DMS53 treated with DMSO at 0.1 percent for 48 hours (cell line): Measurements from ENCODE around the gene RAPGEF4.

Experiments
- DNase-seq: peaks from one replicate; lab custom pipeline; 2025; ENCODE audit not compliant: unreplicated experiment; lab: John Stamatoyannopoulos, UW

The RAPGEF4 gene

DNA sequence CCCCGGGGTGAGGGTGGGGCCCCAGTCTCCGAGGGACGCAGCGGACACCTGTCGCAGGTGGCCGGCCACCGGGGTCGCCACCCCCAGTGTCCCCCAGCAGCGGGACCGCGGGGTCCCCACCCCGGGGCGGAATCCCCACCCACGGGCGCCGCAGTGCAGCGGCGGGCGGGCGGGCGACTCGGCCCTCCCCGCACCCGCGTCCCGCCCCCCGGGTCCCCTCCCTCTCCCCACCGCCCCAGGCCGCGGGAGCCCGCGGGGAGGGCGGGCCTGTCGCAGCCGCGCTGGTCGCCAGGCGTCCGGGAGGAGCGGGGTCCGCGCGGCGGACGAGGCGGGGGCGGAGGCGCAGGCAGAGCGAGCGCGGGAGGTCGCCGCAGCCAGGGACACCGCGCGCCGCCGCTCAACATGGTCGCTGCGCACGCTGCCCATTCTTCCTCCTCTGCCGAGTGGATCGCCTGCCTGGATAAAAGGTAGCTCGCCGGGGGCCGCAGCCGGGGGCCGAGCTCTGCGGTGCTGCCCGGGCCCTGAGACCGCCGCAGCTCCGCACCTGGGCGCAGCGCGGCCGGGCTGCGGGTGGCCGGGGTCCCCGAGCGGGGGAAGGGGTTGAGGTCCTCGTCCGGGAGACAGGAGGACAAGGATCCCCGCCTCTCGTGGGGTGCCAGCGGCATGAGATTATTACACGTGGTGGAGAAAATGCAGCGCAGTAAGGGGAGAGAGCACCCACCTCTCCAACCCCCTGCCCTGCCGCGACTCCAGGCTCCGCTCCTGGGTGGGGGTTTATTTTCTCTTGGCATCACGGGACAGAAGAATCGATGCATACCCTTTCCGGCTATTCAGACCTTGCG is at the start of gene RAPGEF4:
RAPGEF4 (plus strand) TSS at position 264 of the 842 bp plus-strand sequence; CDS start at position 403, 139 bp downstream.
- DNase-seq: peak; percentile 20

DNA sequence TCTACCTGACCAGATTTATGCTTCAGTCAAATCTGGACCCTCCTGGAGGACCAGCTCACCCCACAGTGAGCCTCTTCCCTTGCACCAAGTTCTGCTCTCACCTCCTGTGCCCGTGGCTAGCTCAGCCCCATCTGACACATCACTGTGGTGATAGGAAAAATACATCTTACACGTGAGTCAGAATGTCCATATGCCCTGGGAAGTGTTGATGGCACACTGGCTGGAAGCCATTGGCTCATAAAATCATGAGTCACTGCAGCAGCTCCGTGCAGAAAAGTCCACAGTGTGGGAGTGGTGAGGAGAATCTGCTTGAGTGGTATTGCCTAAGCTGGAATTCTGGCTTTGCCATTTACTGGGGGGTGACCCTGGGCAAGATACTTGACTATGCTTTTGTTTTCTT is 42.6 kb upstream of the RAPGEF4 start:
- peak; percentile 93 for DNase-seq

DNA sequence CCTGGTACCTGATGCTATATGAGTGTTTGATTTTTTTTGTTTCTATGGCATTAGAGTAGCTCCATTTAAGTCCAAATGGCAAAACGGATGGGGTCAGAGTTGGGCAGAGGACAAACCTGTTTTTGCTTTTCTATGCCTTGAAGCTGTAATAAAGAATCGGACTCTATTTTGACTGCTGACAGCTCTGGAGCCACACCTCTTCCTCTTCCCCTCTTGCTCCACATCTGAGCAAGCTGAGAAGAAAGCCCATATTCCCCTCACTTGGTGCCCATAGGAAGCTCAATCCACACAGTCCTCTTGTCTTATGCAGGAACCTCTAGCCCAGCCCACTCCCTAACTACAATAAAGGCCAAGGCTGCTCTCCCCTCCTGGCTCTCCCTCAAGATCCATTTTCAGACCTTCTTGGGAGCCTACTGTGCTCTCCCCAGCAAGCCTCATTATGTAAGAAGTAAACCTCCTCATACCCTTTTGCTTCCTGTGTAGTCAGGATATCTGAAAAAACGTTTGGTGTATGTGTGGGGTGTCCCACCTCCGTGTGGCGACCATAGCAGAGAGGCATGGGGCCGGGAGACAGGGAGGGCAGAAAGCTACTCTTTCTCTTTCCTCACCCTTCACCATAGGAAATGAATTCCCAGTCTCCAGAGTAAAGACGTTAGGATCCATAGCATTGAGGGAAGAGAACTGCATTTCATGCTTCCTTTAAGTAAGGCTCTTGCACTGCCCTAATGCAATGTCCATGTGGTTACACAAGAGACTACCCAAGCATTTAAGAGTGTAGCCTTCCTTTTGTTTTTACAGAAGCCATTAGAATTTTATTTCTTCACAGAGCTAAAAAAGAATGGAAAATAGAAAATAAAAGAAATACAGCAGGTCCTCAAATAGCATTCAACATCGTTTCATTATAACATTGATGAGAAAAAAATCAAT is 41.9 kb upstream of the RAPGEF4 start:
- DNase-seq: no peak

DNA sequence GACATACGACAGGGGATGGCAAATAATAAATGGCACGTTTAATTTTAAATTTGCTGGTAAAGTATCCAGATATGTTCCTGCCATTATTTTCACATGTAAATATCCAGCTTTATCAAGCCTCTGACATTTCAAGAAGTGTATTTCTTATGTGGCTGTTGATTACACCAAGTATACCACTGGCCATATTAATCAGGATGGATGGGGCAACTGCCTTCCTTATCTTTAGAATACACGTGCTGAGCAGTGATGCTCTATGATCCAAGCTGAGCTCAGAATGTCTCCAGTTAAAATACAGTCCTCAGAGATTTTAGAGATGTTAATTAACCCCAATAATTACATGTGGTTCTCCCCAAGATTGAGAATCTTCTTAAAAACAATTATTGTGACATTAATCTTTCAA is 38.3 kb upstream of the RAPGEF4 start:
- no peak for DNase-seq

DNA sequence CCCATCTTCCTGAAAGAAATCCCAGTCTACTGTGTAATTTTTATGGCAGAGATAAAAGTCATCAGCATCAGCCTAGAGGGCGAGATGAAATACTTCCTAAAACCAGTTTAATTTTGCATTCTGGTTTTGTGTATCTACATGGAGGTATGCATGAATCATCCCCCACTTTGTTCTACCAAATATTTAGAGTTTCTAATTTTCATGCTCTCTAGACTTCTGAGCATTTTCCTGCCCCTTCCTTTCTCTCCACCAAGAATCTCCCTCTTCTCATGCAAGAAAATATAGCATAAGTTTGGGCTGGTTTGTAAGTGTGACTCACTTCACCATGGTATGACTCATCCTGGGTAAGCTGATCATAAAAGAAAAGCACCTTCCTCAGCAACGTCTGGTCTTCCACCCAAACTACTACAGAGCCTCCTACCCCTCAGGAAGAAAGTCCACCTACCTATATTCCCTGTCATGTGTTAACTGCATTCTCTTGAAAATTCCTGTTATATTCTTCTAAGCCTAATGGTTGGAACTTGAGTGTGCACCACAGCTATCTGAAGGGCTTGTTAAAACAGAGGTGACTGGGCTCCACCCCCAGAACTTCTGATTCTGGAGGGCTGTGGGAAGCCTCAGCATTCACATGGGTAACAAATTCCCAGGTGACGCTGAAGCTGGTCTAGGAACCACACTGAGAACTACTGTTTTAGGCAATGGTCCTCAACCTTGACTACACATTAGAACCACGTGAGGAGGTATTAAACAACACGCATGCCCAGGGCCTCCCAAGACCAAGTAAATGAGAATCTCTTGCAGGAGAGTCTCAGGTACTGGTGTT is 37.4 kb upstream of the RAPGEF4 start:
- peak; percentile 56 for DNase-seq

DNA sequence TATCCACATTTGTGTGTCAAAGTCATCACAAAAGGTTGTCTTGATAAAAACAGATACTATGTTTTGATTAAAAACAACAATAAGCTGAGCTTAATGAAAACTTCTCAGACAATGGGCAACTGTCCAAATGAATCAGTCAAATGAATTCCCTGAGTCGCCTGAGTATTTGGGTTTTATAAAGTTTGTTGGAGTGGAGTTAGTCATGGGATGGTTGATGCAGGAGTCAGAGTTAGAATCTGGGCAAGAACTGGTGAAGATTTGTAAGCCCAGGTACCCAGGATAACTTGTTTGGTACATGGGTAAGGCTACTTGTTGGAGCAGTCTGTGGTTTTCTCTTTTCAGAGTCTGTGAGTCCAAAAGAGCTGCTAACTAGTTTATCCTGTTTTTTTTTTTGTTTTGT is 34.4 kb upstream of the RAPGEF4 start:
- no peak for DNase-seq

DNA sequence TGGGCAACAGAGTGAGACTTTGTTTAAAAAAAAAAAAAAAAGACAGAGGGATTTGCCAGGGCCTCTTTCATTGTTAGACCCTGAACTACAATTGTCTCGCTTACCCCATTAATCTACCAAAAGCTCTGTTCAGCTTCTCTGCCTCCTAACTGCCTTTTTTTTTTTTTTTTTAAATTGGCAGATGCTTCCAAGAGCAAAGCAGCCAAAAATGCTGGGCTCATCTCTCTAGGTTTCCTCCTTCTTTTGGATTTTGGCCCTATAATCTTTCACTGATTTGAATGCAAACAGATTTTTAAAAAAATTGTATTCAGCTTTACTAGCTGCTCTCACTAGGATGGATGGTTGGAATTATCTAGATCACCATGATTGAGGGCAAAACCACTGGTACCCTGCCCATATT is 33.2 kb upstream of the RAPGEF4 start:
- DNase-seq: no peak

DNA sequence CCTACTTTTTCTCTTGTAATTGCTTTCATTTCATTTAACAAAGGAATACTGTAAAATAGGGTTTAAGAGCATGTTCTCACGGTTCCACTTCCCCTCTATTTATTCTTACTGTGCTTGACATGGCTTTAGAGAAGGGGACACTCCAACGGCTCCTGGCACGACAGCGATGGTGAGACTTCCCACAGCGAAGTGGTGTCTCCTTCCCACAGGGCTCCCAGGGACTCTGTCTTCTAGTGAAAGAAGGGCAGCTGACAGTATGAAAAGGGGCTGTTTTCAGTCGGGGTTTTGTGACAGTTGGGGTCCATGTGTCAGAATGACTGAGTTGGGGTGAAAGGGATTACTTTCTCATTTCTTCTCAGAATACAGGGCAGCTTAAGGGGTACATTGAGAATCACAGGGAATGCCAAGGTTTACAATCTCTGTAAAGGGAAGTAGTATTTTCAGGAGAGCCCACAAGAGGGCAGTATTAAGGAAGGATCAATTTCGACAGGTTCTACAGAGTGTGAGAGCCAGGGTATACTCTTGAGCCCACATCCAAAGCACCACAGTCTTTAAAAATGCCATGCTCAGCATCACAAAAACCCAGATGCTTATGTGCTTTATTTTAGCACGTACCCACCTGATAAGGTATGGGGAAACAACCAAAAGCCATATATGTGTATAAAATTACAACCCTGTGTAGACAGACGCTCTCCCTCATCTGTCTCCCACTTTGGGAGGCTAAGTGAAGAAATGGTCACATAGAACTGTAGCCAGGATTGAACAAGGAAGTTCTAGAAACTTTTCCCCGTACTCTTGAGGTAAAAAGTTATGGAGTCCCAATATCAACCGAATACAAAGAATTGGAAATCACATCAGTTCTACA is 31.3 kb upstream of the RAPGEF4 start:
- peak; percentile 27 for DNase-seq

DNA sequence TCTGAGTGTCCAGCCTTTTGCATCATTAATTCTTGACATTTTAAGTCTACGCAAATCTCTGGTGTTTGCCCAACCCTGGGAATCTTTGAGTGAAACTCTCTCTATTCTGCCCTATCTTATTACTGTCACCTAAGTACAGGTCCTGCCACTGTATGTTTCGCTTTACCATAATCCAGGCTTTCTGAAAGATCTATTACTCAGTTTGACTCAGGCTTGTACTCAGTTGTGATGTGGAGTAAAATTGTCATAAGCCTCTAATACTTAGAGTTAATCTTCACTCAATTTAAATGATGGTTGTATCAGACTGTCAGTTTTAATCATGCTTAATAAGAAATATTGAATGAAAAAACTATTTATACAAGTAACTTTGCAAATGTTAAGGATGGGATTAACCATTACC is 30.3 kb upstream of the RAPGEF4 start:
- DNase-seq: no peak

DNA sequence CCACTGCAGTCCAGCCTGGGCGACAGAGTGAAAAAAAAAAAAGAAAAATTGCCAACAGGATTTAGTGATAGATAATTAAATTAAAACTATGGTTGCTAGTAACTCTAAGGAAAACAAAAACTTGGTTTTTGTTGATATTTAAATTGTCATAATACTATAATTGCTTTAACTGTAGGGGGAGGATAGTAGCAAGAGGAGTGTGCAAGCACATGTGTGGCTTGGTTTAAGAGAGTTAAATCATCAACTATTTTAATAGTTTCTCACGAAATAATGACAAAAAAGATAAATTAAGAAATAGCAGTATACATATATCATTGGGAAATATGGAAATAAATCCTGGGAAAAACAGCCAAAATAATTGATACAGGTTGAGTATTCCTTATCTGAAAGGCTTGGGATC is 27.4 kb upstream of the RAPGEF4 start:
- no peak for DNase-seq

DNA sequence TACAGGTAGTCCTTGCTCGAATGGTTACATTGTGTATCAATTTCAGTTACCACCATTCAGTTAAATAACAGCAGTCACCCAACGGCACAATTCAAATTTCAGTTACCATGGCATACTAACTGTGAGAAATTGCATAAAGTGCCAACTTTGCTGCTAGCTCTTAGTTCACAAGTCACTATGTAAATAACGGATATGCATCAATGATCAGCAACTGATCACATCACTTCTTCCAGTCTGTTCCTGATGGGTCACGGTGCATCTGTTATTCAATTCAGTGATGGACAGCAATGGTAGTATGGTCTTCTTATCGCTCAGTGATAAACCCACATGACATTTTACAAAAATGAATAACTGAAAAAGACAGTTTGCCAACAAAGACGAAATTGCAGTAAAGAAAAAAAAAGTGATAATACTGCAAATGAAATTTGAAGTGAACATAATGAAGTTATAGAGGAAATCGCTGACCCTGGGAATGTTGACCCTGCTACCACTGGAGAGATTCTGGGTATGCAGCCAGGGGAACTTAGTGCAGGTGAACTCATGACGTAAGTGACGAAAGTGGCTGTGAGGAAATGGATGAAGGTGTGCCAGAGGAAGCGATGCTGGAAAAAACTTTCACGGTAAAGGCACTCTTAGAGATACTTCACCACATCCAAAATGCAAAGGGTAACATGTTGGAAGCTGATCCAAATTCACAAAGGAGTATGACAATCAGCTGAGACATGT is 25.9 kb upstream of the RAPGEF4 start:
- no peak for DNase-seq

DNA sequence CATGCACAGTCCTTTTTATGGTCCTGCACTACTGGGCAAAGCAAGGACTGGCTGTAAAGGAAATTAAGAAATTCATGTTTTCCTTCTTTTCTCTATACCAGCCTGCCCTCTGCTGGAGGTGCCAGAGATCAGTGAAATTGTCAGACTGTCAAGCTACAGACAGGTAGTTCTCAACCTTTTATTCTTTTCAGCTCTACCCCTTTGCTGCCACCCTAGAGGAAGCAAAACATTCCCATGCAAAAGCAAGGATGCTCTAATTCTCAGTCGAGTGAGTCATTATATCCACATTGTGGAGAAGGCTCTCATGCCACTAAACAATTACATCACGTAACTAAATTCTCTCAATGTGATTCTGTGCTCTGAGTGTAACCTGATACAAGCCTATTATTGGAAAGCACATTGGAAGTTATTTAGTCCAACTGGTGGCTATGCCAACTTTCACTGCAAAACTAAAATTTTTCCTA is 25.0 kb upstream of the RAPGEF4 start:
- peak; percentile 99 for DNase-seq

DNA sequence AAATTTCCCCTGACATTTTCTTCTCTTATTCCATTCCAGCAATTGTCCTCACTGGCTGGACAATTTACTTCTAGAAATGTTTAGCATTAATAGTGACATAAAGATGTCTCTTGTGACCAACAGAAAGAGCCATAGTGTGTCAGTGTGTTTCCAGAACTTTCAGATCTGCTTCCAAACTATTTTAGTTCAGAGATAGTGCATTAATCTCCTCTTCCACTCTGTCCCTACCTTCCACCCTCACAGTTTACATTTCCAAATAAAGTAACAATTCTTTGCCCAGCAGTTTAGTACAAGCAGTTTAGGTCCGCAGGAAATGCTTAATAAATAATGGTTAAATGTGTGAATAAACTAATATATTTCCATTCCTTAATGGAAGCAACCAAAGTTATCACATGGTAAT is 24.5 kb upstream of the RAPGEF4 start:
- no peak for DNase-seq

DNA sequence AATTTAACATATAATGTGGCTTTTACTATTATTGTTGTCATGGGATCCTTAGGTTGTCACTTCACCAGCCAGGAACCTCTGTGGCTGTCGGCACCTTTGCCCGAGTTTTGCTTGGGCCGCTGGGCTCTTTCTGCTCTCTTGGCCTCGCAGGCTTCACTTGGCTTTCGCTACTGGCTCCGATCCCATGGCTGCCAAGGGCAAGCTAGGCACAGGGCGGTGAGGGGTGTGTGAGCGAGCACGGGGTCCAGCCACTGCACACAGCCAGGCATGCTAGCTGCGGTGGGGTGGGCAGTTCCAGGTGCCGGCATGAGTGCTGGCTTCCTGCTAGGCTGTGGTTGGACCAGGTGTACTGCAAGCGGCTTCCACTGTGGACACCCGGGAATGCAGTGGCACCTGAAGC is 23.4 kb upstream of the RAPGEF4 start:
- no peak for DNase-seq

DNA sequence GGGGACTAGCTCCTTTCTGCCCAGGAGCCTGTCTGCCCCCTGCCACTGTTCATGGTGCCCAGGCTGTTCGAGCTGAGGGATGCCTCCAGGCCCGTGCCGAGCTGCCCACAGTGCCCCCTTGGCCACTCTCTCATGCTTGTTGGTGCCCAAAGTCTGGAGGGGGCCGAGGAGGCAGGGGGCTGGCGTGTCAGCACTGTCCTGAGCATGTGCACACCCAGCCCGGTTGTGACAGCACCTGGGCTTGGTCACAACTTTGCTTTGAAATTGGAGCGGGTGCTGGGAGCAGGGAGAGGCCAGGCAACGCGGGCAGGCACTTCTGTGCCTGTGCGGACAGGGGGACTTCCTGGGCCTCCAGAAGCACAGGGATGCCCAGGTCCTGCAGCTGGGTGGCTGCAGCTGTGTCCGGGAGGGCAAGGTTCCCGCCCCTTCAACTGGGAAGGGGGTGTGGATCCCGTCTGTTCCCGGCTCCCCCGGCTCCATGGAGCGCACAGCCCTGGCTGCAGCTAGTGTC is 22.2 kb upstream of the RAPGEF4 start:
- DNase-seq: no peak

DNA sequence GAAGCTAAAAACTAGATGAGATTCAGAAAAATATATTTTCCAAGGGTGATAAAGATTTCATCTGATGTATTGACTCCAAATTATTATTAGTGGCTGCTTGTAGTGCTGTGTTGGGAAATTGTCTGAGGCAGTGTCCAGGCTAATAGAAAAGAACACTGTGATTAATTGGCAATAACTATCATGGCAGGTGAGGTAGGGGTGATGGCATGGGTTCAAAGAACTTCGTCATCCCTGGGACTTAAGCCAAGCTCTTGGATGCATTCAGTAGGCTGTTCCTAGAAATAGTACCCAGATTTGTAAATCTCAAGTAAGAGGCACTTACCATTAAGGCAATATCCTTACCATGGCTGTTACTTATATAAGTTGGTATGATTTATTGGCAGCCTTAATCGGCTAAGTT is 13.2 kb upstream of the RAPGEF4 start:
- no peak for DNase-seq

DNA sequence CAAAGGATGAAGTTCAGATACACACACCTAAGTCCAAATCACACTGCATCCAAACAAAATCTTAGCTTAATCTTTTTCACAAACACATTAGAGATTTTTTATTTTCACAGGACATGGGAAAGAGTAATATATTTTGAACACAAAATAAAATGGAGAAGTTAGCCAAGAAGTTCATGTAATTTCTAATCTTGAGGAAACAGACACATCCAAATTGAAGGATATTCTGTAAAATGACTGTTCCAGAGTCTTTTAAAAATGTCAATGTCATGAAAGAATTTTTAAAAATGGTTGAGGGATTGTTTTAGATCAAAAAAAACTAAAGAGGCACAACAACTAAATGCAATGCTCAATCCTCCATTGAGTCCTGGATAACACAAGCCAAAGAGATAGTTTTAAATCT is 12.4 kb upstream of the RAPGEF4 start:
- DNase-seq: no peak

DNA sequence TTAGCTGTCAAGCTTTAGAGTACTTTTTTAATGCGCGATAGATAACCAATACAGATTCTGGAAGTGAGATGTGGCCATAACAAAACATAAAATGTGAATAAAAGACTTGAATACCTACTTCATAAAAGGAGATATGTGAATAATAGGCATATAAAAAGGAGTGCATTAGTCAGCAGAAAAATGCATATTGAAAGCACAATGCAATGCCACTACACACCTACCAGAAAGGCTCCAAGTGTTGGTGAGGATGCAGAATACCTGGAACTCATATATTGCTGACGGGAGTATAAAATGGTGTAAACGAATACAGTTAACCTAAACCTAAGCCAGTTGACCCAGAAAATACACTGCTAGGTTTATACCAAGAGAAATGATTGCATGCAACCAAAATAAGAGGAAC is 10.9 kb upstream of the RAPGEF4 start:
- no peak for DNase-seq

DNA sequence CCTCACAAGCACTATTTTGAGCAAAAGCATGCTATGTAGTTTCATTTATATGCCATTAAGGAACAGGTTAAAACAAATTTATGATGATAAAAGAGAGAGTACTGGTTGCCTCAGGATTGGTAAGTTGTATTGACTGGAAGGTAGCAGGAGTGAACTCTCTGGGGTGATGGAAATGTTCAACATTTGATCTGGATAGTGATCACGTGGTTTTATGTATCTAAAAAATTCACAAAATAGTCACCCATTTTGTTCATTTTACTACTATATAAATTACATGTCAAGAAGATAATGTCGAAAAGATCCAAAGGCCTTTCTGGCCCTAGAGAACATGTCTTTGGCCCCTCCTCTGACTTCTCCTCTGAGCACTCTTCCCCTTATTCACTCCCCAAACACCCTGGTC is 10.4 kb upstream of the RAPGEF4 start:
- DNase-seq: no peak
